SK-N-SH (cell line): ENCODE data around the gene OMP.

Source experiments
- CTCF ChIP-seq: fragments of 200-600 bp; sonication (generic); IDR thresholded peaks from 2 replicates; pipeline ENCODE4 v1.6.1; 2017; ENCODE audit warnings: antibody characterized with exemption, mild to moderate bottlenecking, moderate library complexity
- TAF1 ChIP-seq: IDR thresholded peaks from 2 replicates; pipeline ENCODE4 v1.6.1; 2012; ENCODE audit warnings: low read depth, mild to moderate bottlenecking, low read length, moderate library complexity, borderline replicate concordance

- TF ChIP-seq CTCF, result no peak
- TF ChIP-seq TAF1, result no peak
Observed at GRCh38 chr11:77137421-77137820, 34.8 kb downstream of the OMP start.
